HG03103 (cell line): Measurements from ENCODE around the gene FRAT2.
"Not testable (repeated sequence)": the region's sequence is repeated elsewhere in the genome, so short reads cannot be mapped to it uniquely, and the experiment has no call there.

Experiments
- ATAC-seq: cut with Tn5 transposase; IDR thresholded peaks from one replicate; pipeline ENCODE4 v1.9.1; 2021; ENCODE audit warnings: low read depth; ENCODE audit not compliant: unreplicated experiment

FRAT2 gene

GRCh38 chr10:97356918-97357317, 22.4 kb upstream of the FRAT2 start:
- ATAC-seq = no peak

GRCh38 chr10:97356318-97356914, 21.9 kb upstream of the FRAT2 start:
- no peak for ATAC-seq

DNA sequence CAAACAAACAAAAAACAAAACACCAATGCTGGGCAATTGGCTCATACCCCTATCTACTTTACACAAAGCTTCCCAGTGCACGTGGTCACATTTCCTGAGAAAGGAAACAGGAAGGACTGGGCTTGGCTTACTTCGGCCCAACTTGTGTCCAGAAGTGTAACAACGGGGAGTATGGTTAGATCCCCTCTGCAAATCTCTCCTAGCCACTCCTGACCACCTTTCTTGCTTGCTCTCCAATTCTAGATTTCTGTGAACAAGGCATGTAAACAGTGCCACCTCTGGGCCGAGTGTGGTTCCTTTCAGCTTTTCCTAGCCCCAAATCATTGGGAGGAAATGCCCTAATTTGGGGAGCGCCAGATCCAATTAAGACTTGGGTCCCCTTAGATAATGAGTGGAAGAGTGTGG, 21.0 kb upstream of the FRAT2 start:
- no peak for ATAC-seq

- ATAC-seq = no peak
These were observed 19.4 kb upstream of the FRAT2 start for GRCh38 chr10:97353945-97354344.

DNA sequence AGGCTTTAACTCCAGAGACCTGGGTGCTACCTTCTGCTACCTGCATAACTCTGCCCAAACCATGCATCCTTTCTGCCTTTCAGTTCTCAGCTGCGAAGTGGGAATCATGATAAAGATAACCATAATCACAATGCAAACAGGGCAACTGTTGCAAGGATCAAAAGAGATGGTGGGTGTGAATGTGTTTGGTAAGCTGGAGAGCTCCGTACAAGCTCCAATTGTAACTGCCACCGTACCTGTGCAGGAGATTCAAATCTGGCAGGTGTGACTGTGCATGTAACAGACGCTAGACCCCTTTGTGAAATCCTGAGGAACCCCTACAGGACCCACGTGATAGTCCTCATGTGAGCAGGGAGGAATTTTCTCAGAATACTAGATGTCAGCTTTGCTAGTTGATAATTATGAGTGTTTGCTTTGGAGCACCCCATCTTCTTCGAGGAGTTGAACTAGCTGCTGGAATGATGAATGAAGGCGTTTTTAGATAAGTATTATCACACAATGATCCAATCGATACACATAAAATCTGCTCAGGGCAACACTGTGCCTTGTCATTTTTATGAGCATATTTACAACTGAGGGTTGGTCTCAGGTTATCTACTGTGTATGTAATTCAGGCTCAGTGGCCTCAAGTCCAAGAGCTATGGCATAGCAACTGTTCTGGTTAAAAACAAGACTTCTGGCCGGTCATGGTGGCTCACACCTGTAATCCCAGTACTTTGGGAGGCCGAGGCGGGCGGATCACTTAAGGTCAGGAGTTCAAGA, 15.4 kb upstream of the FRAT2 start:
- ATAC-seq = no peak

DNA sequence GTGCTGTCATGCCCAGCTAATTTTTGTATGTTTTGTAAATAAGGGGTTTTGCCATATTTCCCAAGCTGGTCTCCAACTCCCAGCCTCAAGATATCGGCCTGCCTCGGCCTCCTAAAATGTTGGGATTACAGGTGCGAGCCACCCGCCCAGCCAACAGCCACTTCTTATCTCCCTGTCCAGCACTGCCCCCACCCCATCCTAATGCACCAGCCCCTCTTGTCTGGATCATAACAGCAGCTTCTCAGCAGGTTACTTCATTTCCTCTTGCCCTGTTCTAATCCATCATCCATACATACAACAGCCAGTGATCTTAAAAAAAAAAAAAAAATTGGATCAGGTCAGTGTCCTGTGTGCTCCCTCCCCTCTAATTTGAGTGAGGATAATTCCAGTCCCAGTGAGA, 12.8 kb upstream of the FRAT2 start:
- no peak for ATAC-seq

GRCh38 chr10:97343664-97344063, 9.1 kb upstream of the FRAT2 start:
- not testable (repeated sequence) for ATAC-seq

GRCh38 chr10:97341416-97341815, 6.9 kb upstream of the FRAT2 start:
- ATAC-seq = no peak

DNA sequence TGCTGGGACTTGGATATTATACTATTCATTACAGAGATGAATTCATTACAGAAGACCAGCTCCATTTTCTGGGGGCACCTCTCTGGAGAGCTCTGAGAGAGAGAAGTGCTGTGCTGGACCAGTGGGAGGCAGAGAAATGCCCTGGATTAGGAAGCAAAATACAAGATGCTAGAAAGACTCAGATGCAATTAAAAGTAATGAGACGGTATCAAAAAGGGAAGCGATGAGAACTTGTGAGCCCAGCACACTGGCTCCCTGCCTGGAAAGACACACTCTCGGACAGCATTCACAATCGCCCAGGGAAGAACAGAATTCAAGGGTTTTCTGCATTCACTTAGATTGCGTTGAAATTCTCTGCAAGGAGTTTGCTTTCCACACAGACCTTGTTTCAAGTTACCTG, 3.5 kb upstream of the FRAT2 start:
- no peak for ATAC-seq

DNA sequence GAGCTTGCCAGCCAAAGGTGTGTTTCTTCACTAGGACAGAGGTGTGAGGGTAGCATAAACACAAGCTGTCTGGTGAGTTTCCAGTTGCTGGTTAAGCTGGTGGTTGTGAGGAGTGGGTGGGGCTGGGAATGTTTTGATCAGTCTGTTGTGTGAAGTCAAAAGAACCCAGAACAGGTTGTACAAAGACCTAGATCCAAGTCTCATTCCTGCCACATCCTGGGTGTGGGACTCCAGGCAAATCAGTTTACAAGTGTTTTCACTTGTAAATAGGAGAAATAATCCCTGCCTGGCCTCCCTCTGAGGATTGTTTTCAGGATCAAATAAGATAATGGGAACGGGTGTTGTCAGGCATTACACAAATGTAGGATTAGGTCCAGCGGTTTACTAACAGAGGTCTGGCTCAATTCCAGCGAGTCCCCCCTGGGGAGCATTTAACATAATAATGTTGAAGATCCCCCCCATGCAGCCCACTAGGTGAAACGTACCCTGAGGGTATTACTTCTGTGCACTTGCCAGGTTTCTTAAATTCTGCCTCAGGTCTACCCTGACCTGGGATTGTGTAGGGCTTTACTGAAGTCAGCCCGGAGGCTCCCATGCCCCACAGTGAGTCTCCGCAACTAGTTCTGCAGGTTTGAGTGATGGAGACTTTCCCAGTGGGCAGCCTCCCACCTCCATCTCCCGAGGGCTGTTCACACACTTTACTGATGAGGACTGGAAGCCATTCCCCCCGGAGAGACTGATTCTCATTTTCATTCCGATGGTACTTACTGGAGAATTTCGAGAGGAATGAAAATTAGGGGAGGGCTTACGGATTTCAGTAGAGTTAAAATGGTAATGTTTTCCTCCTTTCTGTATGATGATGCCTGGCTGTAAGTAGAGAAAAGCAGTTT, 2.7 kb upstream of the FRAT2 start:
- ATAC-seq = no peak

- ATAC-seq = no peak
These were observed 1.9 kb upstream of the FRAT2 start for GRCh38 chr10:97336446-97336845.

DNA sequence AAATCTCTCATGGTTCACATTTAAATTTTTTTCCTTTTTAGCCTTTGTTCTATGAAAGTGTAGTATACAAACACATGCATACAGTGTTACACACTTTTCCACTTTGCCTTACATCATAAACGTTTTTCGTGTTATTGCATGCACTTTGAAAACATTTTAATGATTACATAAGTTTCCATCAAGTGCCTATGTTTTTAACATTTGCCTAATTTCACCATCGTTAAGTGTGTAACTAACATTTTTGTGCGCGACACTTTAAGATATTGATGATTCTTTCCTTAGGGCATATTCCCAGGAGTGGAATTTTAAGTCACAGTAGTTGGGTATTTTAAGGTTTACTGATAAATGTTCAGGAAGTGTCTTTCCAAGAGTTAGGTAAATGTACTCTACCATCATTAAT, 1.5 kb upstream of the FRAT2 start:
- ATAC-seq = no peak

- ATAC-seq = no peak
These were observed 675 bp upstream of the FRAT2 start for GRCh38 chr10:97335188-97335619.

GRCh38 chr10:97333601-97334369, 744 bp downstream of the FRAT2 start:
- ATAC-seq = peak; percentile 7

GRCh38 chr10:97333351-97333600, 1.3 kb downstream of the FRAT2 start:
- ATAC-seq = no peak

GRCh38 chr10:97332591-97333350, 1.8 kb downstream of the FRAT2 start:
- no peak for ATAC-seq

DNA sequence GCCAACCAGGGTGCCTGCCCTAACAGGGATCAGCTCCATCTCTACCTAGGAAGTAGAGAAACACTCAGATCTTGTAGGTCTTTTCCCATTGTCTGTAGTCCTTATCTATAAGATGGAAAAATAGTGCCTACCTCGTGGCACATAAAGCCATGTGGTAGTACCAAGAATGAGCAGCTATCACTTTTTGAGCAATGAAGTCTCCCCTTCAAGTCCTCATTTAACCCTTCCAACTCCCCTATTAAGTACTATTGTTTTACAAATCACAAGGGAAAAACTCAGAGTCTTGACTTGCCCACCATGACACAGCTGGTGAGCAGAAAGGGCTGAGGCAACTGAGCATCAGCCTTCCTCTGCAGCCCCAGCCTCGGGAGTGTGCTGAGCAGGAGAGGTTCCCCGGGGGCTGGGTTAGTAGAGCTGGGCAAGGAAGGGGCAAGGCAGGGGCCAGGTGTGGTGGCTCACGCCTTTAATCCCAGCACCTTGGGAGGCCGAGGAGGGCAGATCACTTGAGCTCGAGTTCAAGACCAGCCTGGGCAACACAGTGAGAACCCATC, 3.3 kb downstream of the FRAT2 start:
- no peak for ATAC-seq

DNA sequence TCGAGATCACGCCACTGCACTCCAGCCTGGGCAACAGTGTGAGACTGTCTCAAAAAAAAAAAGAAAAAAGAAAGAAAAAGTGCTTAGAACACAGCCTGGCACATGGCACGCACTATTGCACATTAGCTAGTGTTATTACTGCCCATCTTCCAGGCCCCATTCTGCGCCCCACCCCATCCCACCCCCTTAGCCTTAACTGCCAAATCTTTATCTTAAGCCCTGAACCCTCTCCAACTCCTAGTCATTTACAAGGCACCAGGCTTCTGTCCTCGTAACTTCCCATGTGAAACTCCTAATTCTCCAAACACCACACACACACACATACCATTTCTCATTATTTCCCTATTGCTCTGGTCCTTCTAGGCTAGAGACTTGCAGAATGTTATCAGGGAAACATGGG, 4.8 kb downstream of the FRAT2 start:
- ATAC-seq = no peak

DNA sequence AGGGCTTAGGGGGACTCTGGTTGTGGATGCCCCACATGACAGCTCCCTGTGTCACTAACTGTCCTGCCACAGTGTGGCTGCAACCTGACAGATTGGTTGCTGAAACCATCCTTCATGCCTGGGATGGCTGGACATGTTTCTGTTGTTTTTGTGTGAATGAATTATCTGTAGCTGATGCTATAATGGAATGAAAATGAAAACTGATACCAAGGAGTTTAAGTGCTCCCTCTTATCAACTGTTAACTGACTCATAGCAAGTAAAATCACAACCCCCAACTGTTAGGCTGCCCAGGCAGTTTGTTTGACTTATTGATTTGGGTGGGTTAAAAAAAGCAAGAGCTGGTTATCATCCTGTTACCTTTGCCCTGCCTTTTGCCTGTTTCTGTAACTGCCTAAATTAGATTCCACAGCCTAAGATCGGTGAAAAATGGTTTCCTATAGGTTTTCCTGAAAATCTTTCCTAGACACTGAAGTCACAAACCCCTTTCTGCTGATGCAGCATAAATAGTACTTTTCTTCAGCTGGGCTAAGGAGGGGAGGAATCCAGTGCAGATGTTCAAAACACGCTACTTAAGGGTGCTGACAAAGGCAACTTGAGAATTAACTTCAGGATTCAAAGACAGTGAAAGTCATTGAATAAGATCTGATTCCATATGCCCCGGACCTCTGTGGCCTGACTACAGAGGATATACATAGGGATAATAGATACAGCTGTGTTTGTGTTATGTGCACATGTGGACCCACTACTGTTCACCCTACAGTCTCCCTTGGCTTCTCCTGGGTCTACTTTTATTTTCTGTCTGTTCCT, 5.7 kb downstream of the FRAT2 start:
- no peak for ATAC-seq
